Dermis blood vessel endothelial cell (primary cell): ENCODE results near the gene CEACAM16. TPM values are rescaled to one million over a fixed set of nuclear protein-coding genes. Genes with fewer than 3 reads are reported as not detected.

ENCODE experiments used
- DNase-seq: peaks from one replicate; pipeline ENCODE4 v3.0.0; 2010
- total RNA-seq: library from RNA; depleted of rRNA; stranded (reverse); fragments of >200 nt; gene quantifications from 2 replicates; pipeline ENCODE4 v1.2.3, GENCODE V29; 2014

CEACAM16 gene
- total RNA-seq, 1 donor from 2014 or later: 0.17 TPM

GRCh38 chr19:44725251-44725650 is 26.3 kb downstream of the CEACAM16 start:
- no peak for DNase-seq

DNA sequence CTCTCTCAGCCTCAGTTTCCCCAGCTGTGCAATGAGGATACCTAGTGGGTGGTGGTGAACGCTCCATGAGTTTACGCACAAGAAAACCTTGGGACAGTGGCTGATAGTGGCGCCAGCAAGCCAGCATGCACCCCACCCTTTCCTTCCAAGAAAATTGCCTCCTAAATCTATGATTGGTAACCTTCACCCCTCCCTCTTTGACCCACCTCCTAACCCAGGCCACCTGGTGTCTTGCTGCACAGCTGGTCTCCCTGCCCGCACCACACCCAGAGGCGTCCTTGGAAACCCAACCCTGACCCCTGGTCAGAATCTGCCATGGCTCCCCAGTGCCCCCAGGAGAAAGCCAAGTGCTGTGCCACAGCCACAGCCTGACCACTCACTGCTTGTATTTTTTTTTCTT is 26.7 kb downstream of the CEACAM16 start:
- no peak for DNase-seq

DNA sequence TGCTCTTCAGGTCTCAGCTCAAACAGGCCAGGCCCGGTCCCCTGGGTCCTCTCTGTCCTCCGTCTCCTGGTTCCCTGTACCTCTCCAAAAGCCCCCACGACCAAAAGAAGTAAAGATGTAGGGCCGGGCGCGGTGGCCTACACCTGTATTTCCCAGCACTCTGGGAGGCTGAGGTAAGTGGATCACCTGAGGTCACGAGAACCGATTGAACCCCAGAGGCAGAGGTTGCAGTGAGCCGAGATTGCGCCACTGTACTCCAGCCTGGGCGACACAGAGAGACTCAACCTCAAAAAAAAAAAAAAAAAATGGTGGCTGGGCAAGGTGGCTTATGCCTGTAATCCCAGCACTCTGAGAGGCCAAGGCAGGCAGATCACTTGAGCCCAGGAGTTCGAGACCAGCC is 27.5 kb downstream of the CEACAM16 start:
- no peak for DNase-seq

DNA sequence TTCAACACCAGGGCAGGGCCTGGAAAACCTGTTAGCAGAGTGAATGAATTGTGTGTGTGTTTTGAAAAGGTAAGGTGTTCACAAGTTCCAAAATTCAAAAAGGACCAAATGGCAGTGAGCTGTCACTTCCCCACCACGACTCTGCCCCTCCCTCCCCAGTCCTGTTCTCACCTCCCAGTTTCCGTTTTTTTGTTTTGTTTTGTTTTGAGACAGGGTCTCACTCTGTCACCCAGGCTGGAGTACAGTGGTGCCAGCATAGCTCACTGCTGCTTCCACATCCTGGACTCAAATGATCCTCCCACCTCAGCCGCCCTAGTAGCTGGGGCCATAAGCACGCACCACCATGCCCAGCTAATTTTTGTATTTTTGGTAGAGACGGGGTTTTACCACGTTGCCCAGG is 29.2 kb downstream of the CEACAM16 start:
- DNase-seq: no peak

DNA sequence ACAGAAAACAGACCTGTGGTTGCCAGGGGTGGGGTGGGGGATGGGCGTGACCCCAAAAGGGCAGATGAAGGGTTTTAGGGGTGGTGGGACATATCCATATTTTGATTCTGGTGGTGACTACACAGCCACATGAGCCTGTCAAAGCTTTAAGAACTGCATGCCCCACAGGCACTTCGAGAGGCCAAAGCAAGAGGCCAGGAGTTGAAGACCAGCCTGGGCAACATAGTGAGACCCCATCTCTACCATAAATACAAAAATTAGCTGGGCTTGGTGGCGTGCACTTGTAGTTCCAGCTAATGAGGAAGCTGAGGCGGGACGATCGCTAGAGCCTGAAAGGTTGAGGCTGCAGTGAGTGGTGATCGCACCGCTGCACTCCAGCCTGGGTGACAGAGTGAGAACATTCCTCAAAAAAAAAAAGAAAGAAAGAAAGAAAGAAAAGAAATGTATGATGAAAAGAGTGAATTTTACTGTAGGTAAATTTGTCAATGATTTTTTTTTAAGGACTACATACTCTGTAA is 30.6 kb downstream of the CEACAM16 start:
- DNase-seq: no peak

GRCh38 chr19:44731081-44731480 is 32.1 kb downstream of the CEACAM16 start:
- no peak for DNase-seq

DNA sequence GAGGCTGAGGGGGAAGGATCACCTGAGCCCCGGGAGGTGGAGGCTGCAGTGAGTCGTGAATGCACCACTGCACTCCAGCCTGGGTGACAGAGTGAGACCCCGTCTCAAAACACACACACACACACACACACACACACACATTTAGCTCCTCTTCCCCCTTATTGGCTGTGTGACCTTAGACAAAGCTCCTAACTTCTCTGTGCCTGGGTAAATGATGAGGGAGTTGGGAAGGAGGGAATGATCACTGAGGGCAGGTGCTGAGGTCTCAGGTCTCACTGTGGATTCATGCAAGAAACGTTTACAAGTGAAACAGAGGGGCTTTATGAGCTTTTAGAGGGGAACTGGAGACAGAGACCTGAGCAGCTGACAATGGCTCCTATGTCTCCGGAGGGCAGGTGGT is 32.7 kb downstream of the CEACAM16 start:
- no peak for DNase-seq

DNA sequence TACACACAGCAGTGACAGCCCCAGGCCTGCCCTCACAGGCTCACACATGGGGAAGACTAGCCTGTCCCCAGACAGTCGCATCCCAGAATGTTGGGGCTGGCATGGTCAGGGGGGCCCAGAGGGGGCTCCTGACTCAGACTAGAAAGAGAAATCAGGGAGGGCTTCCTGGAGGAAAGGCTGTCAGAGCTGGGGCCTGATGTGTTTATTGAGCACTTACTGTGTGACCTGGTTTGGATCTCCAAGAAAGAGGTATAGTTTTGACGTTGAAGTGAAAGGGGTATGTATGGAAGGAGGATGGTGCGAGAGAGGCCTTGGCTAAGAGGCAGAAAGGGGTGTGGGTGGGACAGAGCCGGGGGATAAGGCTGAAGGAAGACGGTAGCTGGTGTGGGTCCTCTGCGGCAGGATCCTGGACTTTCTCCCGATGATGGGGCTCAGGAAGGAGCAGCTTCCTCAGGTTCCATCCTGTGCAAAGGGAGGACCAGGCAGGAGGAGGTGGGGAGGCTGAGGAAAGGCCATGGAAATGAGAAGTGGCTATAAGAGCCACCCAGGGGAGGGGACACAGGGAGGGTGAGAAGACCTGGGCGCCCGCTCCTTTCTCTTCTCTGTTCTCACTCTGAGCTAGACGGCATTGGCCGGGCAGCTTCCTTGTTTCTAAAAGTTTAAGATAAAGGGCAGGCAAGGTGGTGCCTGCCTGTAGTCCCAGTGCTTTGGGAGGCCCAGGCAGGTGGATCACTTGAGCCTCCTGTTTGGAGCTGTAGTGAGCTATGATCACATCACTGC is 33.5 kb downstream of the CEACAM16 start:
- DNase-seq: no peak

DNA sequence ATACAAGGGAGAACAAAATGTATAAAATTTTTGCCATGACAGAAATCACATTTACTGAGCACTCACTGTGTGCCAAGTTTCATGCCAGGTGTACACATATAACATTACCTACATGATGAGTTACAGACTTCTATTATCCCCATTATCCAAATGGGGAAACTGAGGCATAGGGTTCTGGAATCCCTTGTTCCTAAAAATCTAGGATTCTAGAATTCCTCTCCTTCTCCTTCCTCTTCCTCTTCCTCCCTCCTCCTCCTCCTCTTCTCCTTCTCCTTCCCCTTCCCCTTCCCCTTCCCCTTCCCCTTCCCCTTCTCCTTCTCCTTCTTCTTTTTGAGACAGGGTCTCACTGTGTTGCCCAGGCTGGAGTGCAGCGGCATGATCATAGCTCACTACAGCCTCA is 35.4 kb downstream of the CEACAM16 start:
- no peak for DNase-seq

GRCh38 chr19:44735011-44735410 is 36.1 kb downstream of the CEACAM16 start:
- DNase-seq: no peak

DNA sequence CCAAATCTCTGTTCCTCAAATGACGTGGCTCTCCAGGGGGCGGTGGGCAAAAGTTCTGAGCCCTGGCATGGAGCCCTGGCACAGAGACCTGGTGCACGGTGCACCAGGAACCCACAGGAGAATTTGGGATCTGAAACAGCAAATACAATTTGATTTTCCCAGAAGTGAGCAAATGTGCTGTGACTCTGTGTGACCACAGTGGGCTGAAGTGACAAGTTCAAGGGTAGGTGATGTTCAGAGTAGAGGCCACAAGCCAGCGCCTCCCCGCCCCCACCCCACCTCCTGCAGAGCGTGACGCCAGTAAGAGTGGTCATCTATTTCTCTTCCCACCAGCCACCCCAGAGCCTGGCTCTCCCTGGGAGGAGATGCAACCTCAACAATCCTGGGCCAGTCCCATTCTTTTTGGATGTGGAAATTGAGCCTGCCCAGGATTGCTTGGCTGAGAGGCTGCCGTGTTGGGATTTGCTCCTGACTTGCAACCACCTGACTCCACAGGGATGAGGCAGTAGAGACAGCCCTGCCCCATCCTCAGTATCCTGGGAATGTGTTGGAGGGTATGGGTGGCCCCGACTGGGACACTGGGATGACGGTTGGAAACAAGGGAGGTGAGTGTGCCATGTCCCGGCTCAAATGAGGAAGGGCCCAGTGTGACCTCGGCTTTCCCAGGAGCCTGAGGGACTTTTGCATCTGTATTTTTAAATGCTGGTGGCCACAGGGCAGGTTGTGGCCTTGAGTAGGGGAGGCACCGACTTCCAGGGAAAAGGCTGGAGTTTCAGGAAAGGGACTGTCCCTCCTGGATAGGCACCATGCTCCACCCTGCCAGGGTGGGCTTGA is 38.5 kb downstream of the CEACAM16 start:
- DNase-seq: no peak

DNA sequence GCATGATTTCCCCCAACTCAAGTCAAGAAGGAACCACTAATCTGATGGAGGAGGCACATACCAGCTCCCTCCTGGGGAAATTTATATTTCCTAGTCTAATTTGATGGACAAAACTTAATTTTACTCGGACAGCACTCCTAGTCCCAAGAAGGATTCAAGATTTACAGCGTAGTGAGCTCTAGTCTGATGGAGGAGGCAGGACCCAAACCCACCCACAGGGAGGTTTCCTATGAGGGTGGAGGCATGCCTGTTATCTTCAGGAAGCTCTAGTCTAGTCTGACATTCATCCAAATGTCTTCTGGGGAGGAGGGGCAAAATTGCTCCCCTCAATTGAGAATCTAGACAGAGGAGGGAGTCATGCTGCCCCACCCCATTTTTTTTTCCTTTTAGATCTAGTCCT is 39.2 kb downstream of the CEACAM16 start:
- no peak for DNase-seq

DNA sequence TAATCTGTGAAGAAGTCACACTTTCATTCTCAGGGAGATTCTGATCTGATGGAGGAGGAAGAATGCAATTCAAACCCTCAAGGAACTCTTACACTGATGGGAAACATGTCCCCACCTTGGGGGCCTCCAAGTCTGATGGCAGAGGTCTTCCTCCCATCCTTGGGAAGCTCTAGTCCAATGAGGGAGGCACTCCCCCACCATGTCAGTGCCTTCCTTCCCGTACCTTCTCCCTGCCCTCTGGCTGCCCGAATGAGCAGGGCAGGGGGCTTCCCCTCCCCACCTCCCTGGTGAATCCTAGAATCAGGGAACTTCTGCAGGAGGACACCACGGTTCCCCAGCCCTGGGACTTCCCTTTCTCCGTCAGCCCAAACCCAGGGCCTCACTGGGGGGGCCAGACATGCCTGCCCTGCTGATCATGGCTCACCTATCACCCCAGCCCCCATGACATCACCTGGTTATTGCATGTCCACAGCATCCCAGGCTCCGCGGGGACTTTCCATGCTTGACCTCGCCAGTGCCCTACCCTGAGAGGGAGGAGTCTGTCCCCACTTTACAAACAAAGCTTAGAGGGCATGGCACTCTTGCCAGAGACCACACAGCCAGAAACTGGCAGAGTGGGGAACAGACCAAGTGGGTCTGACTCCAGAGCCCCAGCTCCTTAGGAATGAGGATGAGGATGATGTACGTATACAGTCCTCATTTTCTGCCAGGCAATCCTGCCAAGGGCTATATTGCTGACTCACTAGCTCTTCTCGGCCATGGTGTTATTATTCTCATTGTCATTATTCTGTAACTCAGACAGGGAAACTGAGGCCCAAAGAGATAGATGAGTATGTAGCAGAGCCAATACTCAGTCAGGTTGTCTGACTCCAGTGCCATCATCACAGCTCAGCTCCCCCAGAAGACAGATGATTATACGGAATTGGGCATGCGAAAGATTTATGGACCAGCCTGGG is 39.9 kb downstream of the CEACAM16 start:
- no peak for DNase-seq

- DNase-seq: no peak
These were observed 41.4 kb downstream of the CEACAM16 start for GRCh38 chr19:44740351-44740824.

- DNase-seq: peak; percentile 40
These were observed 42.3 kb downstream of the CEACAM16 start for GRCh38 chr19:44741258-44741731.

DNA sequence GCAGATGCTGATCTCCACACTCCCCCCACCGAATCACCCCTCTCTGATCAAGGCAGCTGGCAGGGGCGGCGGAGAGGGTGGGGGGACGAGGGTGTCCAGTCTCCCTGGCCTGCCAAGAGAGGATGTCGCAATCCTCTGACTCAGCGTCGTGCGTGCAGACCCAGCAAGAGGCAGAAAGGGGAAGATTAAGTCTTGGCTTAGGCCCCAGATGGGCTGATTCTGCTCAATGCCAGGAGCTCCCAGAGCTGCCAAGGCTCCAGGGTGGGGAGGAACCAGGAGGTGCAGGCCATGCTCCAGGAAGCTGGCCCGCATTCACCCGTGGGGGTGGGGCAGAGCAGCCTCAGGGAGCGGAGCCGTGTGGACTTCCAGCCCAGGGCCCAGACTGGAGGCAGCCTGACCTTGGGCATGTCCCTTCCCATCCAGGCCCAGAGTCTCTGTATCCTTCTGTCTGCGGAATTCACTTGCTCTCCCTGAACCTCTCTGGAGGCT is 42.9 kb downstream of the CEACAM16 start:
- peak; percentile 98 for DNase-seq

- peak; percentile 57 for DNase-seq
These were observed 43.5 kb downstream of the CEACAM16 start for GRCh38 chr19:44742330-44743061.

DNA sequence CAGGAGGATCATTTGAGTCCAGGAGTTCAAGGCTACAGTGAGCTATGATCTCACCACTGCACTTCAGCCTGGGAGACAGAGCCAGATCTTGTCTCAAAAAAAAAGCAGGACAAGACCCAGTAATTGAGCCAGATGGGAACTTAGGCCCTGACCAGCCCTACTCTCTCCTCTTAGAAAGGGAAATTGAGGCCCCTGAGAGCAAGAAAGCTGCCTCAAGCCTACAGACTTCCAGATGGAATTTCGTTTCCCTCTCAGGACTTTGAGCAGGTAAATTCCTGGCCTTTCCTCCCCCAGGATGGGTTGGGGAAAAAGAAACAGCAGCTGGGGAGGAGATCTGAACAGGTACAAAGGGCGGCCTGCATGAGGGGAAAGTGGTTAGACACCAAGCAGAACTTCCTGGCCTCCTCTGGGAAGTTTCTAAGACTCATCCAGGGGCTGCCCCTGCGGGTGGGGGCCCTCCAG is 46.0 kb downstream of the CEACAM16 start:
- DNase-seq: no peak

- no peak for DNase-seq
These were observed 46.4 kb downstream of the CEACAM16 start for GRCh38 chr19:44745341-44745831.

DNA sequence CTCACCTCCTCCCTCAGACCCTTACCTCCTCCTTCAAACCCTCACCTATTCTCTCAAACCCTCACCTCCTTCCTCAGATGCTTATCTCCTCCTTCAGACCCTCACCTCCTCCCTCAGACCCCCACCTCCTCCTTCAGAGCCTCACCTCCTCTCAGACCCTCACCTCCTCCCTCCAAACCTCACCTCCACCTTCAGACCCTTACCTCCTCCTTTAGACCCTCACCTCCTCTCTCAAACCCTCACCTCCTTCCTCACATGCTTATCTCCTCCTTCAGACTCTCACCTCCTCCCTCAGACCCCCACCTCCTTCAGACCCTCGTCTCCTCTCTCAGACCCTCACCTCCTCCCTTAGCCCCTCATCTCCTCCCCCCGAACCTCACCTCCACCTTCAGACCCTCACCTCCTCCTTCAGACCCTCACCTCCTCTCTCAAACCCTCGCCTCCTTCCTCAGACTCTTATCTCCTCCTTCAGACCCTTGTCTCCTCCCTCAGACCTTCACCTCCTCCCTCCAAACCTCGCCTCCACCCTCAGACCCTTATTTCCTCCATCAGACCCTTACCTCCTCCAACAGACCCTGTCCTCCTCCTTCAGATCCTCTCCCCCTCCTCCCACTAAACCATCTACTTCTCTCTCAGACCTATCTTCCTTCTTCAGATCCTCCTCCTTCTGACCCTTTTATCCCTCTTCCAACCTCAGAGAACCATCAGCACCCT is 47.1 kb downstream of the CEACAM16 start:
- DNase-seq: no peak

DNA sequence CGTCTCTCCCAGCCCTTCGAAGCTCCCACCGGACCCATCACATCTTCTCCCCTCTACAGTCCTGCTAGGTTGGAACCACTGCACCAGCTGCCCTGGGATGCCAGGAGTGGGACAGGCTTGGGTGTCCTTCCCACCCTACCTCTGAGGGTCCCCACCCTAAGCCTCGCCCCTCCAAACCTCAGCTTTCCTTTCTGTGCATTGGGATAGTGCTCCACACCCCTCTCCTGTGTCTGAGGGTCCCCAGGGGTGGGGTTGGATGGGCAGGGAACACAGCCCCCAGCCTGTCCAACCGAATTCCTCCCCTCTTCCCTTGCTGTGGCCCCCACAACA is 47.6 kb downstream of the CEACAM16 start:
- no peak for DNase-seq
